HepG2 (cell line): Measurements from ENCODE around the gene ANKS3. TPM values are rescaled to one million over a fixed set of nuclear protein-coding genes. Genes with fewer than 3 reads are reported as not detected.

Experiments
- AGO1 ChIP-seq: fragments of 200-400 bp; formaldehyde crosslinking; IDR thresholded peaks from 2 replicates; pipeline ENCODE4 v1.6.1; 2017; ENCODE audit warnings: mild to moderate bottlenecking, low read depth, low read length, moderate library complexity; ENCODE audit not compliant: poor library complexity, severe bottlenecking
- ATRX ChIP-seq: sonication (generic); formaldehyde crosslinking; IDR thresholded peaks from 2 replicates; pipeline ENCODE4 v1.4.0; 2020; ENCODE audit warnings: missing genetic modification reagents, borderline replicate concordance
- BCLAF1 ChIP-seq: fragments of 450-650 bp; IDR thresholded peaks from 2 replicates; pipeline ENCODE4 v1.6.1; 2017; ENCODE audit warnings: mild to moderate bottlenecking
- E2F5 ChIP-seq: sonication (generic); formaldehyde crosslinking; conservative IDR thresholded peaks from 2 replicates; pipeline ENCODE4 v1.4.0; 2020; ENCODE audit warnings: missing genetic modification reagents
- ELF3 ChIP-seq: IDR thresholded peaks from 2 replicates; pipeline ENCODE4 v1.6.1; 2016; ENCODE audit warnings: missing genetic modification reagents, missing compliant biosample characterization
- FOXC1 ChIP-seq: sonication (generic); formaldehyde crosslinking; IDR thresholded peaks from 2 replicates; pipeline ENCODE4 v1.8.0; 2022; ENCODE audit warnings: mild to moderate bottlenecking, missing genetic modification reagents, borderline replicate concordance
- ISX ChIP-seq: sonication (generic); formaldehyde crosslinking; conservative IDR thresholded peaks from 2 replicates; pipeline ENCODE4 v1.5.0; 2020; ENCODE audit warnings: missing genetic modification reagents
- JUNB ChIP-seq: sonication (generic); formaldehyde crosslinking; IDR thresholded peaks from 2 replicates; pipeline ENCODE4 v1.8.0; 2022; ENCODE audit warnings: missing genetic modification reagents, mild to moderate bottlenecking, borderline replicate concordance
- MXD1 ChIP-seq: sonication (generic); formaldehyde crosslinking; IDR thresholded peaks from 2 replicates; pipeline ENCODE4 v1.4.0; 2020; ENCODE audit warnings: mild to moderate bottlenecking, missing genetic modification reagents
- MXD4 ChIP-seq: IDR thresholded peaks from 2 replicates; pipeline ENCODE4 v1.6.1; 2016; ENCODE audit warnings: mild to moderate bottlenecking, missing biosample characterization, missing genetic modification reagents
- PHF21A ChIP-seq: sonication (generic); formaldehyde crosslinking; IDR thresholded peaks from 2 replicates; pipeline ENCODE4 v1.5.0; 2020; ENCODE audit warnings: mild to moderate bottlenecking, missing genetic modification reagents
- PRDM4 ChIP-seq: sonication (generic); formaldehyde crosslinking; IDR thresholded peaks from 2 replicates; pipeline ENCODE4 v1.9.0; 2021; ENCODE audit warnings: missing genetic modification reagents, borderline replicate concordance
- TAF15 ChIP-seq: fragments of 200-400 bp; formaldehyde crosslinking; IDR thresholded peaks from one replicate; pipeline ENCODE4 v1.6.1; 2018; ENCODE audit warnings: mild to moderate bottlenecking, low read depth, low read length; ENCODE audit not compliant: poor library complexity, severe bottlenecking
- TBP ChIP-seq: sonication (generic); formaldehyde crosslinking; IDR thresholded peaks from 2 replicates; pipeline ENCODE4 v1.5.0; 2020; ENCODE audit warnings: missing genetic modification reagents
- ZNF331 ChIP-seq: sonication (generic); formaldehyde crosslinking; IDR thresholded peaks from 2 replicates; pipeline ENCODE4 v1.4.0; 2020; ENCODE audit warnings: missing genetic modification reagents
- ZNF34 ChIP-seq: sonication (generic); formaldehyde crosslinking; IDR thresholded peaks from 2 replicates; pipeline ENCODE4 v1.4.0; 2020; ENCODE audit warnings: mild to moderate bottlenecking, missing genetic modification reagents, borderline replicate concordance
- ZNF430 ChIP-seq: sonication (generic); formaldehyde crosslinking; IDR thresholded peaks from 2 replicates; pipeline ENCODE4 v1.9.0; 2021; ENCODE audit warnings: mild to moderate bottlenecking, missing genetic modification reagents
- ZNF44 ChIP-seq: sonication (generic); formaldehyde crosslinking; IDR thresholded peaks from 2 replicates; pipeline ENCODE4 v1.5.1; 2020; ENCODE audit warnings: mild to moderate bottlenecking, missing genetic modification reagents
- ZNF564 ChIP-seq: sonication (generic); formaldehyde crosslinking; IDR thresholded peaks from 2 replicates; pipeline ENCODE4 v1.8.1; 2023; ENCODE audit warnings: mild to moderate bottlenecking, missing genetic modification reagents
- ZNF576 ChIP-seq: sonication (generic); formaldehyde crosslinking; IDR thresholded peaks from 2 replicates; pipeline ENCODE4 v1.4.0; 2020; ENCODE audit warnings: mild to moderate bottlenecking, missing genetic modification reagents
- ZSCAN21 ChIP-seq: sonication (generic); formaldehyde crosslinking; IDR thresholded peaks from 2 replicates; pipeline ENCODE4 v1.8.0; 2022; ENCODE audit warnings: mild to moderate bottlenecking, missing genetic modification reagents, moderate library complexity, borderline replicate concordance
- polyA plus RNA-seq, 8 experiments: library from polyadenylated mRNA; depleted of rRNA in 3 of 8; stranded (reverse) in 7 of 8; unstranded in 1 of 8; fragments of >200 nt; fragmentation: Illumina TruSeq in 4 of 8; extraction: Trizol in 4 of 8; gene quantifications; 2 replicates each; pipeline versions ENCODE4 v1.2.1 to v1.2.3, GENCODE V29; 2011 to 2016; ENCODE audit warnings: low read depth in 4 of 8, missing spikeins in 1 of 8, mixed read lengths in 1 of 8; ENCODE audit not compliant: insufficient read depth in 1 of 8
- total RNA-seq, 5 experiments: library from RNA; depleted of rRNA; stranded (reverse); fragments of >200 nt; fragmentation: Illumina TruSeq; extraction: Trizol; gene quantifications; 2 replicates each; pipeline ENCODE4 v1.2.3, GENCODE V29; 2016; ENCODE audit warnings: low read depth in 1 of 5

Gene ANKS3
- total and polyA plus RNA-seq, 2 of the 13 experiments (the other 11 are each of a cell fraction or from before 2014, with no cell fraction given): 11.4 to 15.9 TPM

- TF ChIP-seq ZNF576 (CRISPR knock-in tag) (no peak), ZNF331 (CRISPR knock-in tag) (peak; percentile 26; the same call in 1 of the 2 replicates), ZSCAN21 (CRISPR knock-in tag) (peak; percentile 74; the same call in 1 of the 2 replicates), ELF3 (CRISPR knock-in tag) (peak; percentile 82; the same call in 1 of the 2 replicates), TBP (no peak), ISX (CRISPR knock-in tag) (no peak), ZNF34 (CRISPR knock-in tag) (no peak), ZNF44 (no peak; the same call in 1 of the 2 replicates), MXD1 (CRISPR knock-in tag) (peak; percentile 86; the same call in 1 of the 2 replicates), ZNF430 (CRISPR knock-in tag) (peak; percentile 87), BCLAF1 (no peak), AGO1 (peak; percentile 69), ATRX (no peak), ZNF564 (0 out of 2 replicates have a peak, but pooled peaks have one; percentile 69), JUNB (CRISPR knock-in tag) (0 out of 2 replicates have a peak, but pooled peaks have one; percentile 21), E2F5 (CRISPR knock-in tag) (peak; percentile 44; the same call in 1 of the 2 replicates), FOXC1 (peak; percentile 88; the same call in 1 of the 2 replicates), MXD4 (CRISPR knock-in tag) (peak; percentile 86), PHF21A (0 out of 2 replicates have a peak, but pooled peaks have one; percentile 84), TAF15 (peak; percentile 35), PRDM4 (no peak)
Observed at GRCh38 chr16:4734063-4734729, at the start of gene ANKS3, which contains the start of gene DNAAF8 (continued).
